ENCODE data around the gene CTDSPL.

CTDSPL gene

DNA sequence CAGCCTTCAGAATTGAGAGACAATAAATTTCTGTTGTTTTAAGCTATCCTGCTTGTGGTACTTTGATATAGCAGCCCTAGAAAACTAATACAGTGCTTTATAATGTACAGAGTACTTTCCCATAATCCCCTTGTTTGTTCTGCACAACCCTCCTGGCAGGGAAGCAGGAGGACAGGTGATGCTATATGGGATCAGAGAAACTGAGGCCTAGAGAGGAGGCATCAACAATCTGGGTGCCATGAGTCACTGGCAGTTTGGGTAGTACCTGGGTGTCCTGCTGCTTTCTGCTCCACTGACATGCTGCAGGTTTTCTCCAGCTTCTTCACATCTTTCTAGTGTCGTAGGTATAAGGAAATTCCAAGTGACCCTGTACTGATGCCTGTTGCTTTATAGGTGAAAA, 55.0 kb downstream of the CTDSPL start:
- DNase-seq (ENCODE audit: low read depth), result no peak

GRCh38 chr3:37918627-37919026, 56.9 kb downstream of the CTDSPL start:
- peak; percentile 16 for DNase-seq (ENCODE audit: low read depth)

DNA sequence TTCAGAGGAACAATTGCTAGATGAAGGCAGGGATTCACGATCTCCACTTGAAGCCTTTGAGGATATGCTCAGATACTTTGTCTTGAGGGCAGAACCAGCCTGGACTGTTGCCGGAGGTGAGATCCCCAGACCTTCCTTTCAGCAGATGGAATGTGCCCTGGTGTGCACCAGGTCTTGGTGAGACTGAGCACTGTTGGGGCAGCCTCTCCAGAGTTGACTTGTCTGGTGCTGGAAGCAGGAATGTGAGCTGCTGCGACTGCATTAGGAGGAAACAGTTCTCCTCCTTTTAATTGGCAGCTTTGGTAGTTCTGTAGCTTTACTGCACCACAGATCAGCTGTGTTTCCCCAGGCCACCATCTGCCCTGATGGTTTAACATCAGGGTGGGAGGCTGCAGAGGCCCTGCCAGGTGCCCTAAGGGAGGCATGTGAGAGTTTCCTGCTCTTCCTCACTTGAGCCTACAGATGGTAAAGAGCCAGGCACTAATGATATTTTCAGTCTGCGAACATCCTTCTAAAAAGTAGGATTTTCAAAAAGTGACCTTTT, 58.5 kb downstream of the CTDSPL start:
- DNase-seq (ENCODE audit: low read depth), result no peak

DNA sequence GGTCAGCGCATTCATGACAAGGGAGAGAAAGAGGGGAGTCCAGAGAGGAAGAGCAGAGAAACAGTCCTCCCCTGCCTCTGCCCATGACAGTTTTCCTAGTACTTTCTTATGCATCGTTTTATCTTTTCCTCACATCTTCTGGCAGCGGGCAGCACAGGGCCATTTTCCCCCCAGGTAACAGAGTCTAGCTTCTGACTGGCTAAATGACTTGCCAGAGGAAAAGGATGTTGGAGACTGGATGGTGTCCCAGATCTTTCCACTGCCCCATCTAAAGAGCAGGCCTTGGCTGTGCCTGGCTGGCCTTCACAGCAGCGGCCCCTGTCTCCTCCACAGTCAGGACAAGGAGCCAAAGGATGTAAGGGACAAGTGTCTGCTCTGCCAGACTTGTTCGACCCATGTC, 59.3 kb downstream of the CTDSPL start:
- no peak for DNase-seq (ENCODE audit: low read depth)

GRCh38 chr3:37922721-37923568, 61.3 kb downstream of the CTDSPL start:
- DNase-seq (ENCODE audit: low read depth), result peak; percentile 80

- DNase-seq (ENCODE audit: low read depth), result no peak
These were observed 61.9 kb downstream of the CTDSPL start for GRCh38 chr3:37923569-37924040.

DNA sequence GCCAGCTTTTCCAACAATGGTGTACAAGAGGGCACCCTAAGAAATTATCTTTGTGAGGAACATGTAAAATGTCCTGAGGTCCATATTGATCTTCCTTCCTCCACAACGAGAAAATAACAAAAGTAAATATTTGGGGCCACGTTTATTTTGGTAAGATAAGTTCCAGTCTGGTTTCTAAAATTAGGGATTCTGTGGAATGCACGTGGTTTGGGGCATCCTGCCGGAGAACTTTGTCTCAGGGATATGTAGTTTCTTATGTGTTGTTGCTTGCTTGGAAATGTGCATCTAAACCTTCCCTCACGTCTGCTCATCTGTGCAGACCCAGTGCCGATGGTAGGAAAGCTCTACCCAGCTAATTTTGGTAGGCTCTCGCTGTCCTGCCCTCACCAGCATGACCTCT, 62.8 kb downstream of the CTDSPL start:
- peak; percentile 58 for DNase-seq (ENCODE audit: low read depth)

- no peak for DNase-seq (ENCODE audit: low read depth)
These were observed 63.5 kb downstream of the CTDSPL start for GRCh38 chr3:37925157-37925556.

DNA sequence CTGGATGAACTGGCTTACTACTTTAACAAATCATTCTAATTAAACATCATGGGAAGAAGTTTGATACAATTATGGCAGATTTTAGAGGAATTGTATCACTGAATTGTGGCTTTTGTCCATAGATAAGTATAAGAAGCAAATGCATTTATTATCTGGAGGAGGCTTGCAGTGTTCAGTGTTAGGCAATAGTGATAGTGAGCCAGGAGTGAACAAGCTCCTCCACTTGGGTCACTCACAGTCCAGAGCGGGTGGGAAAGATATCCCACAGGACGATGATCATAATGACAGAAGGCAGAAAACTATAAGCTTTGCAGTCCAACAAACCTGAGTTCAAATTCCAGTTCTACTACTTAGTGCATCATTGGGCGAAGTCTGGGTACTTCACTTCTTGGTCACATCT, 64.9 kb downstream of the CTDSPL start:
- no peak for DNase-seq (ENCODE audit: low read depth)

DNA sequence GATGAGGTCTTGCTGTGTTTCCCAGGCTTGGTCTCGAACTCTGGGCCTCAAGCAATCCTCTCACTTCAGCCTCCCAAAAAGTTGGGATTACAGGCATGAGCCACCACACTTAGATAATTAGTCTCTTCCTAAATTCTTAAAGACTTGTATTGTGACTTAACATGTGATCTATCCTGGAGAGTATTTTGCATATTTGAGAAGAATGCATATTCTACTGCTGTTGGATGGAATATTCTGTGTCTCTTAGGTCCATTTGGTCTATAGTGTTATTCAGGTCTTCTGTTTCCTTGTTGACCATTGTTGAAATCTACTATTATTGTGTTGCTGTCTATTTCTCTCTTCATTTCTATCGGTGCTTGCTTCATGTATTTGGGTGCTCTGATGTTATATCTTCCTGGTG, 68.8 kb downstream of the CTDSPL start:
- no peak for DNase-seq (ENCODE audit: low read depth)

GRCh38 chr3:37932505-37932904, 70.8 kb downstream of the CTDSPL start:
- DNase-seq (ENCODE audit: low read depth), result no peak

DNA sequence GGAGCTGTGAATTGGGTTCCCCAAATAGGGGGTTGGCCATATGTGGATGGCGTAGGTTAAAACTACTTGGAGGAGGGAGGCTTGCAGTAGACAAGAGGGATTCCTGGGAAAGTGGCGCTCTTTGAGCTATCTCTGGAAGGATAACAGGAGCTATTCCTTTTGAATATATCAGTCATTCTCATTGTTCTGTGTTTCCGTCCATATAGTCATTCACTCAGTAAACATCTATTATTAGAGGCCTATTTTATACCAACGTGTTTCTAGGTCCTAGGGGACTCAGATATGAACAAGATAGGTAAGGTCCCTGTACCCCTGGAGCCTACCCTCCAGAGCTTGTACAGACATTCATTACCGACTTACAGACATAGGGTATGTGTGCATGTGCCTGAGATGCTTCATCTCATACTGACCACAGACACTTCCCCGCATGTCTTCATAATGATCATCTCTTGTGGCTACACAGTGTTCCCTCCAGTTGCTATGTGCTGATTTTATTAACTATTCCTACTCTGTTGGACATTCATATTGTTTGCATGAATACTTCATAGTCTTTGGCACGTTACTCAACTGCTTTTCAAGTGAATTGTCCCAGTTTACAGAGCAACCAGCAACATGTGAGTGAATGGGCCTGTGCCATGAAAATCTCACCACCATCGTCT, 73.1 kb downstream of the CTDSPL start:
- peak; percentile 64 for DNase-seq (ENCODE audit: low read depth)

- peak; percentile 63 for DNase-seq (ENCODE audit: low read depth)
These were observed 73.6 kb downstream of the CTDSPL start for GRCh38 chr3:37935290-37935668.

GRCh38 chr3:37935756-37936666, 74.3 kb downstream of the CTDSPL start:
- DNase-seq (ENCODE audit: low read depth), result peak; percentile 98

- no peak for DNase-seq (ENCODE audit: low read depth)
These were observed 75.5 kb downstream of the CTDSPL start for GRCh38 chr3:37937156-37937555.

GRCh38 chr3:37938011-37938410, 76.3 kb downstream of the CTDSPL start:
- no peak for DNase-seq (ENCODE audit: low read depth)

GRCh38 chr3:37940242-37940908, 78.7 kb downstream of the CTDSPL start:
- DNase-seq (ENCODE audit: low read depth), result no peak

DNA sequence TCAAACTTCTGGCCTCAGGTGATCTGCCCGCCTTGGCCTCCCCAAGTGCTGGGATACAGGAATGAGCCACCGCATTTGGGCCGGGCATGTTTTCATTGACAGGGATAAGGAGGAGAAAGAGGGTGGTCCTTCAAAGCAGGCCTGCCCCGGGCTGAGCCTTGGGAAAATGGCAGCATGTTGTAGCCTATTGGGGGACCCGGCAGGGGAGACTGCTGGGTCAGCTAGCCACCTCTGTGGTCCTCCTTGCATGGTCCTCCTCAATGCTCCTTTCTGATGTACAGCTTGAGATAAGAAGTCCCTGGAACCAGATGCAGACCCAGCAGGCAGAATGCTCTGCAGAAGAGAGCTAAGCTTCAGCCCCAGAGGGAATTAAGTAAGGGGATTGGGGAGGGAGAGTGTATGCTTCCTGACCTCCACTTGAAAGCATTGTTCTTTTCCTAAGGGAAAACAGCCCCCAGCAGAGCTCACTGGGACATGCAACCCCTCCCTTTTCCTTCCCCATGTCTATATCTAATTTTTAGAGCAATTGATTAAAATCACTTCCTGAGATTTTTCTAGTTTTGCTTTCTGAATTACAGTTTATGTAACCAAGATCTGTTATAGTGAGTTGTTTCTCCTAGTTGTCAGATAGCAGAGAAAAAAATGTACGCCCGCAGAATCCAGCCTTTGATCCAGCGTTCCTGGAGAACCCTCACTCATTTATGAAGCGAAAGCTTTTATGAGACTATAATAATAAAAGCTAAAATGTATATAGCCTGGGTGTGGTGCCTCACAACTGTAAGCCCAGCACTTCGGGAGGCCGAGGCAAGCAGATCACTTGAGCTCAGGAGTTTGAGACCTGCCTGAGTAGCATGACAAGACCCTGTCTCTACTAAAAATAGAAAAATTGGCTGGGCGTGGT, 80.2 kb downstream of the CTDSPL start:
- no peak for DNase-seq (ENCODE audit: low read depth)

GRCh38 chr3:37942646-37943045, 81.0 kb downstream of the CTDSPL start:
- no peak for DNase-seq (ENCODE audit: low read depth)

GRCh38 chr3:37943126-37943525, 81.4 kb downstream of the CTDSPL start:
- DNase-seq (ENCODE audit: low read depth), result no peak
